Tibial nerve (tissue), 3 donors: ENCODE results near the gene RIPK4.

Source experiments
- CTCF ChIP-seq, 5 experiments: fragments of 200-600 bp in 3 of 5; fragments of 450-650 bp in 2 of 5; sonication (generic) in 3 of 5; IDR thresholded peaks; one replicate each; pipeline ENCODE4 v1.5.1; 2016 to 2019; ENCODE audit warnings: antibody characterized with exemption in 5 of 5, mild to moderate bottlenecking in 3 of 5, moderate library complexity in 2 of 5
- POLR2A ChIP-seq, 2 donors: fragments of 450-650 bp; IDR thresholded peaks; one replicate each; pipeline ENCODE4 v1.6.1; 2017; ENCODE audit warnings: antibody characterized with exemption in 2 of 2, mild to moderate bottlenecking in 2 of 2, moderate library complexity in 2 of 2

GRCh38 chr21:41800425-41801320 is 33.8 kb upstream of the RIPK4 start:
- TF ChIP-seq CTCF (IDR thresholded peaks at IDR 0.05) (no peak), POLR2A (IDR thresholded peaks at IDR 0.05) (no peak)
